Epithelial cell of prostate (primary cell): ENCODE data around the gene CHN1.

Experiments used
- DNase-seq: peaks from one replicate; pipeline ENCODE4 v3.0.0-alpha.2; 2011; ENCODE audit warnings: low read depth, low spot score
- H3K27ac ChIP-seq: fragments of 450-650 bp; 2 replicates; pipeline ENCODE4 v1.5.1; 2017; ENCODE audit warnings: mild to moderate bottlenecking

CHN1 gene

DNA sequence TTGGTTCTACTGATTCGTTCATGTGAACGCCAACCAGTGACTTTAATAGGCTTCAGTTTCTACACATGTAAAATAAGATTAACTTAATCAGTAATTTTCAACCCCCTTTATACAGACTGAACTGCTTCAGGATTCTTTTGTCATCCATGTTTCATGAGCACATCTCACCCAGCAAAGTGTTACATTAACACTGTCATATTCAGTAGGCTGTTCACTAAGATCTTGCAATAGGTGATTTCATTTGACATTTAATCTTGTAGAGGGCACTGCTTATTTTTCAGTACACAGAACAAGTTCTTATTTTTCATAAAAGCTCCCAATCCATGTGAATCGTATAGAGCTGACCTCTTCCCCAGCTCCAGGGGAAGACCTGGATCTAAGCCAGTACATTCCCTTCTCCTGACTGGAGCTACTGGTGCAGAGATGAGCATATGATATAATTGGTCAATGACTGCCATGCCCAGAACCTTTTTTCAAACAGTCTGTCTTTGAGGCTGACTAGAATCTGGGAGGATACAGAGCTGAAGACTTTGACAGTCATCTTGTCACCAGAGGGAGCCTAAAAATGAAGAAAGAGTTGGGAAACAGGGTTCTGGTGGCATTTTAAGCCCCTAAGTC lies 168.7 kb downstream of the CHN1 start:
- peak overlapping the region; percentile 41 for H3K27ac ChIP-seq

DNA sequence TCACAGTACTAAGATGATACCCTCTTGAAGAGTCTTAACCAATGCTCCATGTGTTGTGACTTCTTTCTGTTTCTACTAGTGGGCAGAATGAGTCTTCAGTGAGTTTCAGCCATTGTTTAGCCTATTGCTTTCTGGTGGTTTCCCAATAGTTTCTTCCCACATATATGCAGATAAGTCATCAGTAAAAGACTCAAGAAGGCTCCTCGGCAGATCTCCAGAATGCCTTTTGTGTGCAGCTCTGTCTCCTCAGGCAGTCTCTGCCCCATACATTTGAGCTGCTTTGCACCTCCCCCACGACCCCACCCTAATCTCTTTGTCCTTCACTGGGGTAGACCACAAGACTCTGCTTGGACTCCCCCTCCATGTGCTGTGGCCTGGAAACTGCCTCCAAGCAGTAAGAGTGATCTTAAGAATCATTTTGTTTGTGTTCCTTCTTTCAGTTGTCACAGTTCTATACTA lies 169.4 kb downstream of the CHN1 start:
- DNase-seq = peak; percentile 41
- peak overlapping the region; percentile 41 for H3K27ac ChIP-seq

More for the DNA sequence above, 168.7 kb downstream of the CHN1 start:
- DNase-seq = peak; percentile 45

DNA sequence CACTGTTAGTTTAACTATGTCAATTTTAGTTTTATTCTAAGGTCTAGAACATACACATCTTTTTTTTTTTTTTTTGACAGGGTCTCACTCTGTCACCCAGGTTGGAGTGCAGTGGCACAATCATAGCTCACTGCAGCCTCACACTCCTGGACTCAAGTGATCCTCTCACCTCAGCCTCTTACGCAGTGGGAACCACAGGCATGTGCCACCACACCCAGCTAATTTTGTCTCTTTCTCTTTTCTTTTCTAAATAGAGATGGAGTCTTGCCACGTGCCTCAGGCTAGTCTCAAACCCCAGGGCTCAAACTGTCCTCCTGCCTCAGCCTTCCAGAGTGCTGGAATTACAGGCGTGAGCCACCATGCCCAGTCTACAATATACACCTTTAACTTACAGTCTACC lies 171.4 kb downstream of the CHN1 start:
- DNase-seq = no peak
- no peak overlapping the region for H3K27ac ChIP-seq

DNA sequence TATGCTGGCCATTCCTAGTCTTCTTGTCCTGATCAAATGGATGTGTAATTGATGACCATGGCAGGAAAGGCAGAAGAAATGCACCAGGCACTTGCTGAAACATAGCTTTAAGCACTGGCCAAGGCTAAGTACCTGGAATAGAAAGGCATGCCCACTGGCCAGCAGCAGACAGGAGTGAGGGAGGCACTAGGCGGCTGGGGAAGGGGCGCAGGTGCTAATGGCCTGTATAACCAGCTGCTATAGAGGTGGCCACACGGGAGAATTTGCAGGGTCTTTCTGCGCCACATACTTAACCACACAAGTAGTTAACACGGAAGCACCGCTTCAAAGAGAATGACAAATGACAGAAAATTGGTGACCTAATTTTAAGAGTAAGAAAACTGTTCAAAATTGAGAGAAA lies 174.6 kb downstream of the CHN1 start:
- no peak overlapping the region for H3K27ac ChIP-seq
- DNase-seq = no peak

DNA sequence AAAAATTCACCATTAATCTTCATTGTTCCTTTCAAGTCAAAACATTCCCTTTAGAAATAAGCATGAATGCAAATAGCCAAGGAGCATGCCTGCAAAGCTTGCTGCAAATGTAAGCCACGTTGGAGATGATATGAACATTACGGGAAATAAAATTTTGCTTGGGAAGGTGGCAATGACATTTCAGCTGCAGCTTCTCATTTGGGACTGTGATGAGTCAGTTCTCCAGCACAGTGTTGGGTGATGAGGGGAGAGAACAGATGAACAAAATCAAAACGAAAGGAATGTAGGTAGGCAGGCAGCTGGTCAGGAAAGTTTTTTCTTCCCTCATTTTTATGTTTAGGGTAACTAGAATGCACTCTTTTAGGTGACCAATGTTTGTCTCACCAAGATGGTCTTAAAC lies 175.6 kb downstream of the CHN1 start:
- no peak overlapping the region for H3K27ac ChIP-seq
- no peak for DNase-seq

DNA sequence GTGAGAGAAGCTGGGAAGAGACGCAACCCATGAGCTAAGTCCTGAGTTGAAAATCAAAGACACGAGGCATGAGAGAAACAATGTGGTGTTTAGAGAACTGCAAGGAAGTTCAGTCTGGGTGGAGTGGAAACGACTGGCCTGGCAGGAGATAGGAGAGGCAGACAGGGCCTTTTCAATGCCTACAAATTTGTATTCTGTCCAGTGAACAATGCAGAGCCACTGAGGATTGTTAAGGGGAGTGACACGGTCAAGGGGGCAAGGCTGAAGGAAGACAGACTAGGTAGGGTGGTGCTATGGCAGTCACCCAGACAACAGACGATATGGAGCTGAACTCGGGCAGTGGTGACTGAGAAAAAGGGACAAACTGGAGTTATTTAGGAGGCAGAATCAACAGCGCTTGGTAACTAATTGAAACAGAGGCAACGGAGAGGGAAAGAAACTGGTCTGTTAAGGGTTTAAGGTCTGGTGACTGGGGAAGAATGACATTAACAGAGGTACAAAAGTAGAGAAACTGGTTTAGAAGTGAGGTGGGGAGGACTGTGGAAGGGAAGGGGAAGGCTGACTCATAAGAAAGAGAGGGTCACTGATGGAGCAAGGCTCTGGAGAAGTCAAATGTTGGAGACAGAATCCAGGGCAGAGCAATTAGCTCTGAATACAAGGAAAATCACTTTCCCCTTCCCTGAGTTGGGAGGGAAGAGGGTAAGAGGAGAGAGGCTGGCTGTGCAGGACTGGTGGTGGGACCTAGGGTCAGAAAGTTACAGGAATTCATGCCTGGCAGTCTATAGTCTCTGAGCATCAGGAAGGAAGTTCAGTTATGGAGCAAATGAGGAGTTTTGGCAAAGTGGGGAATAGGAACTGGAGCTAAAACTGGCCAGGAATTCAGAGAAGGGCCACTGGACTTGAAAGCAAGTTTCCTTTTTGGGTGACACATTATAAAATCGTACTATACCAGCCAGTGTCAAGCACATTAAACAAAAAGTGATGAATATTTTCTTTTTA lies 177.5 kb downstream of the CHN1 start:
- no peak overlapping the region for H3K27ac ChIP-seq
- no peak for DNase-seq

DNA sequence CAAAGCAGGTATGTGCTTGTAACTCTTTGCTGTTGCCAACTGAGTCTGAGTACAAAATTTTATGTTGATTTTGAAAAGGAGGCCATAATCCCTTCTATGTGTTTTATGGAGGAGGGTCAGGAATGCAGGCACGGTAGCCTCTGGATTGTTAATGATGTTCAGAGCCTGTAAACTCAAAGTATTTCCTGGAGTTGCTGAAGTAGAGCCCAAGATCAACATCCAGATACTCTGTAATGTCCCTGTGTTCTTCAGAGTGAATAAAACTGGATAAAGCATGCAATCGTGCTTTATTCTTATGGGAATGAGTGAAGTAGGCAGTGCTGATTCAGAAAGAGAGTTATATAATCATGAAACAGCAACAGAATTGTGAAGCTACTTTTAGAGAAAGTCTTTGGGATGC lies 179.1 kb downstream of the CHN1 start:
- no peak for DNase-seq
- H3K27ac ChIP-seq = no peak overlapping the region

DNA sequence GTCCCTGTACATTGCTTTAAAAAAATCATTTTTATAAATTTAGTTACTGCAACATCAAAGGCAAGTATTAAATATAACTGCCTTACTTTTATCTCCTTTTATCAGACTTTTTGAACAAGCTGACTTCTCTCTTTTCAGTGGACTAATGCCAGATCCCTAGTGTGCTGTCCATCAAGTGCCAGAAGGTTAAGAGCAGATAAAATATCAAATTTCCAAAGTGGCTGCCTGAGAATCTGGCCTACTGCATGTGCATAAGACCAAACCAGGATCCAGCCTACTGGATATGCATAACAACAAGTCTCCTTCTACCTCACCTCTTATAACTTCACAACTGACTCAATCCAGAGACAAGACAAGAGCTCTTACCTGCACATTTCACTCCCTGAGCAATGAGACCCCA lies 181.1 kb downstream of the CHN1 start:
- no peak for DNase-seq
- no peak overlapping the region for H3K27ac ChIP-seq

DNA sequence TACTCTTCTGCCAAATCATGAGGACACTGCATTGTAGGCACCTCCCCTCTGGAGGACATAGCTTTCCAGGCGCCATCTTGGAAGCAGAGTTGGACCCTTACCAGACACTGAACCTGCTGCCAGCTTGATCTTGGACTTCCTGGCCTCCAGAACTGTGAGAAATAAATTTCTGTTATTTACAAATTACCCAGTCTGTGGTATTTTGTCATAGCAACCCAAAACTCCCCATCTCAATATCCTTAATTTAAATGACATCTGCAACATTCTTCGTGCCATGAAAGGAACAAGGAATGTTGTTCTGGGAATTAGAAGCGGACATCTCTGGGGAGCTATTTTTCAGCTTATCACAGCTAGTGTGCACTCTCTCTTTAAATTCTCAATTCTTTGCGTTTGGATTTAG lies 183.6 kb downstream of the CHN1 start:
- DNase-seq = no peak
- no peak overlapping the region for H3K27ac ChIP-seq

DNA sequence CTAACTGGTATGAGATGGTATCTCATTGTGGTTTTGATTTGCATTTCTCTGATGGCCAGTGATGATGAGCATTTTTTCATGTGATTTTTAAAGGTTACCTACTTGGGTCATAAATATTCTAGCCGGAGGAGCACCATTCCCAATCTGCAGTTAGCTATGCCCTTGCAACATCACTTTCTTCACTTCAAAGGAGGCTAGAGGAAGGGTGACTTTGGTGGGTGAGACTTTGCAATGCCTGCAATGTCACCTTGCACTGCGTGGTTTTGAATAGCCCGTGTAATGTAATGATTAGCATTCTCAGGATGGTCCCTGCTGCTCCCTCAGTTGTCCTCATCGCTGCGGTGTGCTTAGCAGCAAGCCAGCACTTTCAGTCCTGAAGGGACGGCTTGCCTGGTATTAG lies 184.8 kb downstream of the CHN1 start:
- no peak overlapping the region for H3K27ac ChIP-seq
- DNase-seq = no peak

DNA sequence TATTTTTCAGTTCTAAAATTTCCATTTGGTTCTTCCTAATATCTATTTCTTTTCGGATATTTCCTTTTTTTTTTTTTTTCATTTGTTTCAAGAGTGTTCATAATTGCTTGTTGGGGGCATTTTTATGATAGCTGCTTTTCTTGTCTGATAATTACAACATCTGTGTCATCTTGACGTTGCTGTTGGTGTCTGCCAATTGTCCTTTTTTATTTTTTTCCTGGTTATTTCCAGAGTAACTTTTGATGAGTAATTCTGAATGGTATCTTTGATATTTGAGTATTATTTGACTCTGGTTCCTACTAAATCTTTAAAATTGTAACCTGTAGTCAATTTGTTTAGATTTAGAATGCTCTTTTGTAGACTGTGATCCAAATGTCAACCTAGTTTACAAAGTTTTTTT lies 189.7 kb downstream of the CHN1 start:
- DNase-seq = no peak
- H3K27ac ChIP-seq = no peak overlapping the region

DNA sequence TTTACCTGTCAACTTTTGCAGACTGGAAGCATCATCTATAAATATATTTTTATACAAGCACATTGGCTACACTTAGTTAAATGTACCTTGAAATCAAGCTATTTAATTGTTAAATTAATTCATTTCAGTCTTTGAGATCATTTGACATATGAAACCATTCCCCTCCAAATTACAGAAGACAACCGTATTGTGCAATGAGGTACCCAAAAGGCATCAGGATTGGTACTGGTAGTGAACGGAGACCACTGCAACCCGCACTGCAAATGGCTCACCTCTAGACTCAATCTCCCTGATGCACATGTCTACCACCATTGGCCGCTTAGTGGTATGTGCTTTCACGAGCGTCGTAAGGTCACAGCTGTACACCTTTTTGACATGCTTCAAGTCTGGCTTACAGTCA lies 193.1 kb downstream of the CHN1 start:
- no peak for DNase-seq
- H3K27ac ChIP-seq = no peak overlapping the region

DNA sequence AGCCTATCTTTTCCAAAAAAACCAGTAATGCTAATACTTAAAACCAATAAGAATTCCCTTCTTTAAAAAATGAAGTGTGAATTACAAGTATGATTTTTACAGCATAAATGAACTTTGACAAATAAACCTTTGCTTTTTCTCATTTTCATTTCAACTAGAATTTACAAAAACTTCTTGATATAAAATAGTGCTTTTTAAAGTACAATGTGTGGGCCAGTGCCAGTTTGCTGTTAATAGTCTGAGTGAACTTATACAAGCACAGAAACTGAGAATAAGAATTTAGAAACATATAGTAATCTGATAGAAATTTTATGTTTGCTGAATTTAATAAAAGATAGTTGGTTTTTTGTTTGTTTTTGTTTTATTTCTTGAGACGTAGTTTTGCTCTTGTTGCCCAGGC lies 197.2 kb downstream of the CHN1 start:
- H3K27ac ChIP-seq = no peak overlapping the region
- no peak for DNase-seq

DNA sequence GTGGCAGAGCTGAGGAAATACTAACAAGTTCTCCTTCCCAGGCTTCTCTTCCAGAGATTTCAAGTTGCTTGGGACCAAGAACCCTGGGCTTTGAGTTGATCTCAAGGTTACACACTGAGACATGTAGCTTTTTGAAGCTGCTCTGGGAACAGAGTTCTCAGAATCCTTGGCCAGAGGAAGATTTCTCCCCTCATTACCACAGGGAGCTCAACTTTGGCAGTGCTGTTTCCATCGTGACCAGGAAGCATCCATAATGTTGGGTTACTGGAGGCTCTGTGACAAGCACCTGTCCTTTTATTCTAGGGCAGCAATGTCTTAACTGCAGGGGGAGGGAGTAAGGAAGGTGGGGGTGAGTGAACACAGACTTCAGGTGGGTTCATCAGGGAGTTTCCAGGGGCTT lies 199.4 kb downstream of the CHN1 start:
- no peak overlapping the region for H3K27ac ChIP-seq
- DNase-seq = no peak

DNA sequence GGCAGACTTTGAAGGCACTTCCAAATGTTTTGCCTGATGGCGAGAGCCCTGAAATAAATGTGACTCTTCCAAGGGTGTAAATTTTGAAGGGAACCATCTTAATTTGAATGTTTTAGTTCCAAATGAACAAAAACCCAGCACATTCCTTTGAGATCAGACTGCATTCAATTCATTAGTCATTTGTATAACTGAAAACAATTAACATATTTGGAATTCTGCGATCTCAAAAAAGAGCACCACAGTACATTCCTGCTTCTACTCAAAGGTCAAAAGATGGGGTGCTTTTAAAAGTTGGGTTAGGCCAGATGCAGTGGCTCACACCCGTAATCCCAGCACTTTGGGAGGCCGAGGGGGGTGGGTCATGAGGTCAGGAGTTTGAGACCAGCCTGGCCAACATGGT lies 202.7 kb downstream of the CHN1 start:
- no peak overlapping the region for H3K27ac ChIP-seq
- no peak for DNase-seq

DNA sequence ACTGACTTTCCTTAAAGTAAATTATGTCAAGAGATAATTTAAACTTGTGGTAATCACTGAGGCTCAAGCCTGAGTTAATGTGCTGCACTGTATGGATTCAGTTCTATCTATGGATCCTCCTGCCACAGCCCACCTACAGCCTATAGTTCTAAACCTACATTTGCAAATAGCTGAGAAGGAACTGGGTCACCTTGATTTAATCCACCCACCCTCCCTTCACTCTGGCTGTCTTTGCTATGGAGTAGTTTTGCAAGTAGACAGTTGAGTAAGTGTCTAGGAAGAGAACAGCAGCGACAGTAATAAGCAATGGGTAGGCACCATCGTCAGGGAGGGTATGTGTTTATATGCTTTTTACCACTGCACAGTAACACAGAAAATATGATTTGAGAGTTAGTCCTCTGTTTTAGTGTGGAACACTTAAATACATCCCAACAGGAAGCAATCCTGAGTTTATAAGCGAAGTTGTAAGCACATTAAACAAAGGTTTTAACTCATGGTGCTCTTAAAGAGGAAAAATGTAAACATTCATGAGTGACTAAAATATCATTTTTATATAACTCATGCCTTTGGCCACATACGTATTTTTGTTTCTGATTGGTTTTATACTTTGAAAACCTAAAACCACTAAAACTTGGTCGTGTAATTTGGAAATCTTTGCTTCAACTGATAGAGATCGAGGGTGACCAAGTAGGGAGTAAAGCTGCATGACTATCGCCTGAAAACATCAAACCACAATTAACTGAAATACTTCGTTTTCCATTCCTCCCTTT lies 204.6 kb downstream of the CHN1 start:
- no peak for DNase-seq
- H3K27ac ChIP-seq = no peak overlapping the region

DNA sequence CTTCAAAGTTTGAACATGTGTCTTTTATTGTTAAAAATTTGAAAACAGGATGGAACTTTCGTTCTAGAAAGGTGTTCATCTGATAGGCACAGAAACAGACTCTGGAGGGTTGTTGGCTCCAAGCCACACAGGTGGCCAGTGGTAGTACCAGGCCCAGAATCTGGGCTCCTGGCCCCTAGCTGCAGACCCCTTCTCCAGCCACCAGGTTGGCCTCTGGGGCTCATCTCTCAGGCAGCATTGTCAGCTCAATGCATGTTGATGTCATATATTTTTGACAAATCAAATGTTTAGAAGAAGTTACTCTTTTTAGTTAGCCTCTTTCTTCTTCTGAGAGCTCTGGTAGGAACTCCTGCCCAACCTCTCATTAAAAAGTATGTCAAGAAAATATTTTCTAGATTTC lies 206.4 kb downstream of the CHN1 start:
- no peak overlapping the region for H3K27ac ChIP-seq
- no peak for DNase-seq

DNA sequence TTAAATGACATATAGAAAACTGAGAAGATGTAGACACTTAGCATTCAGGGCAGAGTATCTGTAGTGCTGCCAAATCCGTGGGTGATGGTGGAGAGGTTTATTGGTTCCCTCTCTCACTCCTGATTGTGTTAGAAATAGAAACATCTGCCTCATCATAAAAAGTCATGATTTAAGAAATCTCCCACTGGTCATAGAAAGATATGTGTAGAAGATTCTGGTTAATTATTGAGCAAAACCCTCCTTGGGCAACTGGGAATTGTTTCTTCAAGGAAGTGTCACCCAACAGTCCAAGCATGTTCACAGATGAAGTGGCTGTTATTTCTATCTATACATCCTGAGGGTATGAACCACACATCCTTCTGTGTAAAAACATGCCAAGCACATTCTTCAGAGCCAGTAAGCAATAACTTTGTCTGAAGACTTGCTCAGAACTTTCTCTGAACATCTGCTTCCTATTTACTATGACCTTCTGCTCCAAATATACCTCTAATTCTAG lies 207.4 kb downstream of the CHN1 start:
- no peak for DNase-seq
- no peak overlapping the region for H3K27ac ChIP-seq

DNA sequence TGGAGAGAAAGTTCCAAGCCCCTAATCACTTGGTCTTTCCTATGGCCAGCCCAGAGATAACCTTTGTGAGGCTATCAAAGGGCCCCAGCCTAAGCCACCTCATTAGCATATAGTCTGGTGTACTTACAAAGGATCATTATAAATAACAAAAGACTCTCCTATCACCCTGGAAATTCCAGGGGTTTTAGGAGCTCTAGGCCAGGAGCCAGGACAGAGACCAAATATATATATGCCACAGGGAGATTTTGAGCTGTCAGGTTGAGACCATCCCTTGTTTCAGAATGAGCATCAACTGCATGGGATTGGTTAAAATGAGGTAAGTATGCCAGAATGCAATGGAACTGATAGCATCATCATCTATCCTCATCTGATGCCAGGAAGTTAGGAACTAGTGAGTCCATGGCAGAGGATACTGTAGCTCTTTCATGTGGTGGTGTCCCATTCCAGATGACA lies 208.8 kb downstream of the CHN1 start:
- DNase-seq = no peak
- no peak overlapping the region for H3K27ac ChIP-seq

DNA sequence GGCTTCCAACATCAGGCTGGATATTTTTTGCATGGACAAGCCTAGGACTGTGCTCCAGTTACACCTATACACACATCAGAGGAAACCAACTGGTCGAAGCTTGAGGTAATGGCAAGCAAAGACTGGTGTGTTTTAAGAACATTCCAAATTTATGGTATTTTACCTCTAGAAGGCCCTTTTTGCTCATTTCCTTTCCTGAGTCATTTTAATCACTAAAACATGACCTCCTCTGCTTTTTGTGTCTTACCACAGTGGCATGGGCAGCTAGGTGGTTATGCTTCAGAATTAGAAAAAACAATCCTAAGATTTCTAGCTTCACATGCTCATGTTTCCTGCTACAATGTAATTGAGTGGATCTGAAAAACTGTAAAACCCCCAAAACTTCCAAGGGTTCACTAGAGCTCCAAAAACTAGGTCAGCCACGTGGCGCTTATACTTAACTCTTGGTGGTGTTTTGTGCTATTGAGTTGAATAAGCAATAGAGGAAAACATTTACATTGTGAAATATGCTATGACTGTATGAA lies 210.3 kb downstream of the CHN1 start:
- no peak for DNase-seq
- H3K27ac ChIP-seq = no peak overlapping the region
